Activated gamma-delta T cell treated with anti-CD3 and anti-CD28 coated beads, Interleukin-2, amount 50 U/mL, for 16 hours (primary cell): Measurements from ENCODE around the gene ATP8A2.
"Not testable (repeated sequence)": the region's sequence is repeated elsewhere in the genome, so short reads cannot be mapped to it uniquely, and the experiment has no call there.

Experiments
- DNase-seq: peaks from one replicate; pipeline ENCODE4 v3.0.0-alpha.2; 2020; ENCODE audit warnings: low read depth

Gene ATP8A2

GRCh38 chr13:25807562-25807961, 435.8 kb downstream of the ATP8A2 start:
- DNase-seq = no peak

- no peak for DNase-seq
These were observed 439.7 kb downstream of the ATP8A2 start for GRCh38 chr13:25811506-25811905.

GRCh38 chr13:25816239-25816638, 444.5 kb downstream of the ATP8A2 start:
- no peak for DNase-seq

GRCh38 chr13:25819856-25820530, 448.2 kb downstream of the ATP8A2 start:
- no peak for DNase-seq

- DNase-seq = no peak
These were observed 450.0 kb downstream of the ATP8A2 start for GRCh38 chr13:25821776-25822175.

GRCh38 chr13:25827221-25827620, 455.4 kb downstream of the ATP8A2 start:
- DNase-seq = not testable (repeated sequence)

GRCh38 chr13:25827831-25828465, 456.2 kb downstream of the ATP8A2 start:
- no peak for DNase-seq

GRCh38 chr13:25833761-25834160, 462.0 kb downstream of the ATP8A2 start:
- no peak for DNase-seq

GRCh38 chr13:25836574-25837336, 465.0 kb downstream of the ATP8A2 start:
- no peak for DNase-seq

GRCh38 chr13:25839371-25839770, 467.6 kb downstream of the ATP8A2 start:
- no peak for DNase-seq

- DNase-seq = no peak
These were observed 468.5 kb downstream of the ATP8A2 start for GRCh38 chr13:25840261-25840660.

- no peak for DNase-seq
These were observed 469.2 kb downstream of the ATP8A2 start for GRCh38 chr13:25840931-25841330.

GRCh38 chr13:25843692-25844091, 471.9 kb downstream of the ATP8A2 start:
- DNase-seq = no peak

GRCh38 chr13:25844559-25845434, 473.0 kb downstream of the ATP8A2 start:
- DNase-seq = no peak

- DNase-seq = no peak
These were observed 474.6 kb downstream of the ATP8A2 start for GRCh38 chr13:25846222-25846984.

- no peak for DNase-seq
These were observed 475.4 kb downstream of the ATP8A2 start for GRCh38 chr13:25847145-25847544.

GRCh38 chr13:25847635-25848626, 476.2 kb downstream of the ATP8A2 start:
- no peak for DNase-seq

GRCh38 chr13:25848812-25849745, 477.3 kb downstream of the ATP8A2 start:
- DNase-seq = no peak

GRCh38 chr13:25857830-25858229, 486.1 kb downstream of the ATP8A2 start:
- no peak for DNase-seq
